Measurements from ENCODE around the gene CDA.

Gene CDA

DNA sequence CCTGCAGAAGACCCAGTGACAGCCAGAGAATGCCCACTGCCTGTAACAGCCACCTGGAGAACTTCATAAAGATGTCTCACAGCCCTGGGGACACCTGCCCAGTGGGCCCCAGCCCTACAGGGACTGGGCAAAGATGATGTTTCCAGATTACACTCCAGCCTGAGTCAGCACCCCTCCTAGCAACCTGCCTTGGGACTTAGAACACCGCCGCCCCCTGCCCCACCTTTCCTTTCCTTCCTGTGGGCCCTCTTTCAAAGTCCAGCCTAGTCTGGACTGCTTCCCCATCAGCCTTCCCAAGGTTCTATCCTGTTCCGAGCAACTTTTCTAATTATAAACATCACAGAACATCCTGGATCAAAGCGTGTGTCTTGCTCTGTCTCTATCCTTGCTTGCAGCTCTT is 29.7 kb downstream of the CDA start:
- Histone ChIP-seq H3K9me3 (ENCODE audit: control insufficient read depth, insufficient read depth, low read length) (no peaks in the 10 kb centered on the region), H3K4me1 (ENCODE audit: insufficient read depth, low read length) (peaks cover 25% of the 10 kb centered on the region), H3K36me3 (ENCODE audit: insufficient read depth, low read length) (no peaks in the 10 kb centered on the region), H3K9ac (ENCODE audit: low read depth, low read length) (no peak overlapping the region)

DNA sequence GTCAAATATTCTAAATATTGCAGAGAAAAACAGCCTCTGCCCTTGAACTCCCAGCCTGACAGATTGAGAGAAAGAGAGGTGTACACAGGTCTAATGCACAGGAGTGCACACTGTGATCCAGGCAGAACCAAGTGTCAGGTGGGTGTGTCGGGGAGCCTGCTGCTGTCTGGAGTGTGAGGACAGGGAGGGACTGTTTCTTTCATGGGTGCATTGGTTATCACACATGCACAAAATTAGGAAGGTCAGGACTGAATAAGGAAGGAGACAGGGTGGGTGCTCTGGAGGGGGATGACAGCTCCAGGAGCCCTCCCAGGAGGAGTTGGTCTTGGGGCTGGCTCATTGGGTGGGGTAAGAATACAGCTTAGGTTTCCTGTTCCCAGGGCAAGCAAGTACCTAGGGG is 31.1 kb downstream of the CDA start:
- Histone ChIP-seq H3K9me3 (ENCODE audit: control insufficient read depth, insufficient read depth, low read length) (no peaks in the 10 kb centered on the region), H3K36me3 (ENCODE audit: insufficient read depth, low read length) (no peaks in the 10 kb centered on the region), H3K9ac (ENCODE audit: low read depth, low read length) (no peak overlapping the region), H3K4me1 (ENCODE audit: insufficient read depth, low read length) (peaks cover 17% of the 10 kb centered on the region; the same call in 1 of the 2 replicates)

DNA sequence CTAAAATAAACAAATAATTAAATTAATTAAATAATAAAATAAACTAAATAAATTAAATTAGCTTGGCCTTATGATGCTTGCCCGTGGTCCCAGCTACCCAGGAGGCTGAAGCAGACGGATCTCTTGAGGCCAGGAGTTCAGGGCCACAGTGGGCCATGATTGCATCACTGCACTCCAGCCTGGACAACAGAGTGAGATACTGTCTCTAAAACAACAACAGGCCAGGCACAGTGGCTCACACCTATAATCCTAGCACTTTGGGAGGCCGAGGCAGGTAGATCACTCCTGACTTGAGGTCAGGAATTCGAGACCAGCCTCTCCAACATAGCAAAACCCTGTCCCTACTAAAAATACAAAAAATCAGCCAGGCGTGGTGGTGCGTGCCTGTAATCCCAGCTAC is 32.1 kb downstream of the CDA start:
- Histone ChIP-seq H3K9ac (ENCODE audit: low read depth, low read length) (no peak overlapping the region), H3K4me1 (ENCODE audit: insufficient read depth, low read length) (peaks cover 12% of the 10 kb centered on the region; the same call in 1 of the 2 replicates), H3K9me3 (ENCODE audit: control insufficient read depth, insufficient read depth, low read length) (no peaks in the 10 kb centered on the region), H3K36me3 (ENCODE audit: insufficient read depth, low read length) (no peaks in the 10 kb centered on the region)

DNA sequence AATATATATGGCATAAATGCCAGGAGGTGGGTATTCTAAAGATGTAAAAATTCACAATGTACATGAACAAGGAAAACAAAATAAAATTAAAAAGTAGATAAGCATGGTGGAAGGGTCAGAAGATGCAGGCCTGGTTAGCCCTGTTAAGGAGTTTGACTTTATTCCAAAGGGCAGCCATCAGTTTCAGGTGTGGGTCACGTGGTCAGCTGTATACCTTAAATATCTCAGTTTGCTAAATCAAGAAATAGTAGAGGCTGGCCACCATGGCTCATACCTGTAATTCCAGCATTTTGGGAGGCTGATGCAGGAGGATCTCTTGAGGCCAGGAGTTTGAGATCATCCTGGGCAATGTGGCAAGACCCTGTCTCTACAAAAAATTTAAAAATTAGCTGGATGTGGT is 35.8 kb downstream of the CDA start:
- H3K4me1 ChIP-seq (ENCODE audit: insufficient read depth, low read length) = 0 out of 2 replicates have a peak, but pooled peaks cover 4% of the 10 kb centered on the region
- H3K9me3 ChIP-seq (ENCODE audit: control insufficient read depth, insufficient read depth, low read length) = peaks cover 13% of the 10 kb centered on the region
- no peak overlapping the region for H3K9ac ChIP-seq (ENCODE audit: low read depth, low read length)
- H3K36me3 ChIP-seq (ENCODE audit: insufficient read depth, low read length) = no peaks in the 10 kb centered on the region

DNA sequence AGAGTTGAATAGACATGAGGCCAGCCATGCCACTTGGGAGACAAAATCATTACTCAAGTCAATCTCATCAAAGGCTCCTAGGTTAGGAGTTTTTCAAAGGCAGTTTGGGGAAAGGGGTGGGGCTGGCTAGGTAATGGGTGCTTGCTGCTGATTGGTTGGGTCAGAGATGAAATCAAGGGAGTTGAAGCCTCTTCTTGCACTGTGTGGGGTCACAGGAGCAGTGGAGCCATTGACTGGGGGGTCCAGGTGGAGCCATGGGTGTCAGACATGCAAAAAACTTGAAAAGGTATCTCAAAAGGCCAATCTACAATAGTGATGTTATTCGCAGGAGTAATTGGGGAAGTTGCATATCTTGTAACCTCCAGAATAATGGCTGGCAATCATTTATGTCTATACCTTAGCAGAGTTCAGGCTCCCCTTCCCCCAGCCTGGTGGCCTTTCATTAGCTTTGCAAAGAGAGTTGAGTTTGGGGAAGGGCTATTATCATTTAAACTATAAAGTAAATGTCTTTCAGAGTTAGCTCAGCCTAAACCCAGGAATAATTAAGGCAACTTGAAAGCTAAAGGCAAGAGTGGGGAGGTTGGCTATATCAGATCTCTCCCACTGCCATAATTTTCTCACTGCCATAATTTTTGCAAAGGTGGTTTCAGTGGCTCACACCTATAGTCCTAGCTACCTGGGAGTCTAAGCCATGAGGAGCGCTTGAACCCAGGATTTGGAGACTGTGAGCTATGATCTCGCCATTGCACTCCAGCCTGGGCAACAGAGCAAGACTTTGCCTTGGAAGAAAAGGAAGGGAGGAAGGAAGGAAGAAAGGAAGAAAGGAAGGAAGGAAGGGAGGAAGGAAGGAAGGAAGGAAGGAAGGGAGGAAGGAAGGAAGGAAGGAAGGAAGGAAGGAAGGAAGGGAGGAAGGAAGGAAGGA is 36.5 kb downstream of the CDA start:
- H3K4me1 ChIP-seq (ENCODE audit: insufficient read depth, low read length) = 0 out of 2 replicates have a peak, but pooled peaks cover 4% of the 10 kb centered on the region
- H3K9ac ChIP-seq (ENCODE audit: low read depth, low read length) = no peak overlapping the region
- H3K9me3 ChIP-seq (ENCODE audit: control insufficient read depth, insufficient read depth, low read length) = peaks cover 13% of the 10 kb centered on the region
- H3K36me3 ChIP-seq (ENCODE audit: insufficient read depth, low read length) = no peaks in the 10 kb centered on the region

DNA sequence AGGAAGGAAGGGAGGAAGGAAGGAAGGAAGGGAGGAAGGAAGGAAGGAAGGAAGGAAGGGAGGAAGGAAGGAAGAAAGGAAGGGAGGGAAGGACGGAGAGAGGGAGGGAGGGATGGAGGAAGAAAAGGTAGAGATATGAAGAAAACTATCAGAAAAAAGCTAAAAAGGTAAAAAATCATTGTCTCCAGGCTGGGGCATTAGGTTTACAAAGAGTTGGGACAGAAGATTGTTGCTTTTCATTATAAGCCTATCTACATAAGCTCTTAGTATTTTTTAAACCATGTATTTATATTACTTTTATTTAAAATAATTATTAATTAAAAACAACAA is 37.2 kb downstream of the CDA start:
- H3K36me3 ChIP-seq (ENCODE audit: insufficient read depth, low read length) = no peaks in the 10 kb centered on the region

DNA sequence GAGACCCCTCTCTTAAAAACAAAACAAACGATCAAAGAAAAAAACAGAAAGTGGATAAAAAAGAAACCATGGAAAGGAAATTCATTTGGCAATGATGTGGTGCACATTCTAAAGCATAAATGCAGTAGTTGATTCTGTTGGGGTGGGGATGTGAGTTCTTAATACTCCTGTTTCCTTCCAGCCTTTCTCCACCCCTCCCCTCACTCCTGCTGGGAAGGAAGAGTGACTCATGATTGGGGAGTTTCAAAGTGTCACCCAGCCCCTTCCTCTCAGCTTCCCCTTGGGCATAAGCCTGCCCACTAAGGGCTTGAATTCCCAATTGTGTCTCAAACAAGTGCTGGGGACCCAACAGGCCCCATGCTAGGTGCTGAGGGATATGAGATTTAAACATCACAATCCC is 37.6 kb downstream of the CDA start:
- H3K9me3 ChIP-seq (ENCODE audit: control insufficient read depth, insufficient read depth, low read length) = peaks cover 13% of the 10 kb centered on the region
- H3K36me3 ChIP-seq (ENCODE audit: insufficient read depth, low read length) = no peaks in the 10 kb centered on the region
- H3K4me1 ChIP-seq (ENCODE audit: insufficient read depth, low read length) = 0 out of 2 replicates have a peak, but pooled peaks cover 4% of the 10 kb centered on the region
- no peak overlapping the region for H3K9ac ChIP-seq (ENCODE audit: low read depth, low read length)

More for the DNA sequence above, 37.2 kb downstream of the CDA start:
- H3K9me3 ChIP-seq (ENCODE audit: control insufficient read depth, insufficient read depth, low read length) = peaks cover 13% of the 10 kb centered on the region
- H3K4me1 ChIP-seq (ENCODE audit: insufficient read depth, low read length) = 0 out of 2 replicates have a peak, but pooled peaks cover 4% of the 10 kb centered on the region
- H3K9ac ChIP-seq (ENCODE audit: low read depth, low read length) = no peak overlapping the region

DNA sequence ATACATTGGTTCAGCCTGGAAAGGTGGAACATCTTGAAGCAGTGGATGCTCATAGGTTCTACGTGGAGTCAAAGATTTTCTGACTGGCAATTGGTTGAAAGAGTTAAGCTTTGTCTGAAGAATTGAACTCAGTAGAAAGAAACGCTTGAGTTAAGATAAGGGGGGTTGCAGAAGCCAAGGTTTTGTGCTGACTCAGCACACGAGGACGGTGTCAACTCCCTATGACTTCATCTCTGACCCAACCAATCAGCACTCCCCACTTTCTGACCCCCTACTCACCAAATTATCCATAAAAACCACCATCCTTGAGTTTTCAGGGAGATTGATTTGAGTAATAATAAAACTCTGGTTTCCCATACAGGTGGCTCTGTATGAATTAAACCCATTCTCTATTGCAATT is 41.8 kb downstream of the CDA start:
- Histone ChIP-seq H3K9ac (ENCODE audit: low read depth, low read length) (no peak overlapping the region), H3K9me3 (ENCODE audit: control insufficient read depth, insufficient read depth, low read length) (peaks cover 13% of the 10 kb centered on the region), H3K36me3 (ENCODE audit: insufficient read depth, low read length) (no peaks in the 10 kb centered on the region), H3K4me1 (ENCODE audit: insufficient read depth, low read length) (no peaks in the 10 kb centered on the region)

DNA sequence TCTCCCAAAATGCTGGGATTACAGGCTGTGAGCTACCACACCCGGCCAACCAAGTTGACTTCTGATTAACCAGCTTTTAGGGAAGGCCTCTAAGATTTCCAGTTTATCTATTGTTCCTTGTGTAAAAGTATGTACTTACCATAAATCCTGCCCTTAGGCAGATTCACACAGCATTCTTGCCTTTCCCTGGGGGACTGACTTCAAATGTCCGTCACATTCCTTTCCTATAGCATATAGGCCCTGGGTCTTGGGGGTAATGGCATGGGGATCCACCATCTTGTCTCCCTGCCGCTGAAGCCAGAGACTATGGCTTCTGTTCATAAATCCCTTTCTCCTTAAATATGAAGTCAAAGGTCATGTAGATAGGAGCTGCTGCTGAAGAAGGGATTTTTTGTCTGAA is 43.5 kb downstream of the CDA start:
- Histone ChIP-seq H3K9me3 (ENCODE audit: control insufficient read depth, insufficient read depth, low read length) (peaks cover 6% of the 10 kb centered on the region), H3K4me1 (ENCODE audit: insufficient read depth, low read length) (no peaks in the 10 kb centered on the region), H3K36me3 (ENCODE audit: insufficient read depth, low read length) (no peaks in the 10 kb centered on the region), H3K9ac (ENCODE audit: low read depth, low read length) (no peak overlapping the region)

DNA sequence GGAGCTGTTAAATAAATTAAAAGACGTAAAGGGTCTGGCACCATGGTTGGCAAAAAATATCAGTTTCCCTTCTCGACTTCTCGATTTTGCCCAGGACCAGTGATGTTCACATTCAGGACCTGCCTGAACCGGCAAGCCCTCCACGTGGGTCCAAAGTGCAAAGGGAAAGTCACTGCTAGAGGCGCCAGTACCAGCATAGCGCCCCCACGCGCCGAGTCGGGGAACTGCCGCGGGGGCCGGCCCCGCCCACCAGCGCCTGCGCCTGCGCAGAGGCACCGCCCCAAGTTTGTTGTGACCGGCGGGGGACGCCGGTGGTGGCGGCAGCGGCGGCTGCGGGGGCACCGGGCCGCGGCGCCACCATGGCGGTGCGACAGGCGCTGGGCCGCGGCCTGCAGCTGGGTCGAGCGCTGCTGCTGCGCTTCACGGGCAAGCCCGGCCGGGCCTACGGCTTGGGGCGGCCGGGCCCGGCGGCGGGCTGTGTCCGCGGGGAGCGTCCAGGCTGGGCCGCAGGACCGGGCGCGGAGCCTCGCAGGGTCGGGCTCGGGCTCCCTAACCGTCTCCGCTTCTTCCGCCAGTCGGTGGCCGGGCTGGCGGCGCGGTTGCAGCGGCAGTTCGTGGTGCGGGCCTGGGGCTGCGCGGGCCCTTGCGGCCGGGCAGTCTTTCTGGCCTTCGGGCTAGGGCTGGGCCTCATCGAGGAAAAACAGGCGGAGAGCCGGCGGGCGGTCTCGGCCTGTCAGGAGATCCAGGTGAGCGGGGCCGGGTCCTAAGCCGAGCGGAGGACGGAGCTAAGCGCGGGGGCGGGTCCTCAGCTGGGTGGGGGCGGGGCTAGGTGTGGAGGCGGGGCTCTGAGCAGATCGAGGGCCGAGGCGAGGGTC is 44.5 kb downstream of the CDA start, which contains the start of gene PINK1:
Gene PINK1 (plus strand): TSS at position 269 of the 875 bp plus-strand sequence. CDS start 91 bp downstream, at position 360.
- Histone ChIP-seq H3K36me3 (ENCODE audit: insufficient read depth, low read length) (0 out of 2 replicates have a peak, but pooled peaks cover 2% of the 10 kb centered on the region), H3K9ac (ENCODE audit: low read depth, low read length) (peak within 1 kb of the TSS; percentile 91), H3K9me3 (ENCODE audit: control insufficient read depth, insufficient read depth, low read length) (no peaks in the 10 kb centered on the region), H3K4me1 (ENCODE audit: insufficient read depth, low read length) (no peaks in the 10 kb centered on the region)

DNA sequence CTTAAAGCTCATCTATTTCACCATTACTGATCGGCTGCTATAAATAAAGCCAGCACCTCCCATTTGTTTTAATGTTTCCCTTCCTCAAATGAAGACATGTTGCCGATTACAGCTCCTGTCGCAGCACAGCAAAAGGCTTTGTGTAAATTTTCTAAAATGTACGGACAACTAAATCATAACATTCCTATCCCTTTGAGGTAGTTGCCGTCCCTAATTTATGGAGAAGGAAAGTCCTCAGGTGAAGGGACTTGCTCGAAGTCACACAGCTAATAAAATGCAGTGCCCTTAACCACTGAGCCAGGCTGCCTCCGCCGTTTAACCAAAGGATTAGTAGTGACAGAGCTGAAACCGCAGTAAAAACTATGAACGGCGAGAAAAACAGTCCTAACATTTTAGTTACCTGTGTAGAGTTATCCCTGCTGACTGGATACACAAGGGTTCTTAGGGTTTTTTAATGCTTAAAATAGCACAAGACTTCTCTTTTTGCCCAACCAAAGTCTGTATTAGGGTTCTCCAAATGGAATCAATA is 45.2 kb downstream of the CDA start:
- no peaks in the 10 kb centered on the region for H3K4me1 ChIP-seq (ENCODE audit: insufficient read depth, low read length)
- 0 out of 2 replicates have a peak, but pooled peaks cover 5% of the 10 kb centered on the region for H3K36me3 ChIP-seq (ENCODE audit: insufficient read depth, low read length)
- H3K9ac ChIP-seq (ENCODE audit: low read depth, low read length) = peak overlapping the region; percentile 91
- H3K9me3 ChIP-seq (ENCODE audit: control insufficient read depth, insufficient read depth, low read length) = no peaks in the 10 kb centered on the region

DNA sequence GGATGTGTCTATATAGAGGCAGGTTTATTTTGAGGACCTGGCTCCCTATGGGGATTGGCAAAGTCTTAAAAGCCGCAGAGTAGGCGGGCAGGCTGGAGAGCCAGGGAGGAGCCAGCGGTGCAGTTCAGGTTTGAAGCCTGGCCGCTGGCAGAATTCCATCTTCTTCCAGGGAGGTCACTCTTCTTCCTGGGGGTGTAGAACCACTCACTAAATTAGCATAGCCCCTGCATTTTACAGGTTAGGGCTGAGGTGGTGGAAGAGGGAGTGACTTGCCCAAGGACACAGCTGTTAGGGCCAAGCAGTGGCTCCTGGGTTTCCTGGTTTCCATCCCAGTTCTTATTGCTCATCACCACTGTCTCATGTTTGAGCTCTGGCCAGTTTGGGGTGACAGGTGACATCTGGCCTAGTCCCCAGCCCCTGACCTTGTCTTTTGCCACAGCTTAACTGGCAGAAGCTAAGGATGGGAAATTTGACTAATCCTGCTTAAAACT is 45.7 kb downstream of the CDA start:
- H3K36me3 ChIP-seq (ENCODE audit: insufficient read depth, low read length) = 0 out of 2 replicates have a peak, but pooled peaks cover 7% of the 10 kb centered on the region
- H3K9me3 ChIP-seq (ENCODE audit: control insufficient read depth, insufficient read depth, low read length) = no peaks in the 10 kb centered on the region
- H3K4me1 ChIP-seq (ENCODE audit: insufficient read depth, low read length) = no peaks in the 10 kb centered on the region
- peak overlapping the region; percentile 91 for H3K9ac ChIP-seq (ENCODE audit: low read depth, low read length)

DNA sequence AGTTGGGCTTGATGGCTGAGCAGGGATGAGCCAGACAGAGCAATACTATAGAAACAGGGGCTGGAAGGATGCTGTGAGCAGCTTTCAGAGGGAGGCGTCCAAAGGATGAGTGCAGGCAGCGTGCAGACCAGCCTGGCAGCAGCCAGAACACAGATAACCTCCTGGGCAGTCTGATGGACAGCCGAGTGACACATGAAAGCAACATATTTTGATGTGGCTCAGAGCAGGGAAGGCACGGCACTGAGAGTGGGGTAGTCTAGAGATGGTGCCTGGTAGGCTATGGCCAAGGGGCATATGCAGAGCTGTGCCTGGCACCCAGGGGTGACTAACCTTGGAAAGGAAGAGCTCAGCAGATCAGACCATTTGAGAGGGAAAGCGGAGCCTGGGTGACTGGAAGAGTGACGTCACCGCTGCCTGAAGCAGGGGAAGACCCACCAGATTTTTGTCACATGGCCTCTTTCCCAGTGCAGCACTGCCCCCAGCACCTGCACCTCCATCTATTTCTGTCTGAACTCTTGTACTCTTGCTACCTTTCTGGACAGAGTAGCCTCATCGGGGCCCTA is 48.0 kb downstream of the CDA start:
- 0 out of 2 replicates have a peak, but pooled peaks cover 7% of the 10 kb centered on the region for H3K36me3 ChIP-seq (ENCODE audit: insufficient read depth, low read length)
- H3K9me3 ChIP-seq (ENCODE audit: control insufficient read depth, insufficient read depth, low read length) = no peaks in the 10 kb centered on the region
- H3K9ac ChIP-seq (ENCODE audit: low read depth, low read length) = no peak overlapping the region
- 0 out of 2 replicates have a peak, but pooled peaks cover 2% of the 10 kb centered on the region for H3K4me1 ChIP-seq (ENCODE audit: insufficient read depth, low read length)

DNA sequence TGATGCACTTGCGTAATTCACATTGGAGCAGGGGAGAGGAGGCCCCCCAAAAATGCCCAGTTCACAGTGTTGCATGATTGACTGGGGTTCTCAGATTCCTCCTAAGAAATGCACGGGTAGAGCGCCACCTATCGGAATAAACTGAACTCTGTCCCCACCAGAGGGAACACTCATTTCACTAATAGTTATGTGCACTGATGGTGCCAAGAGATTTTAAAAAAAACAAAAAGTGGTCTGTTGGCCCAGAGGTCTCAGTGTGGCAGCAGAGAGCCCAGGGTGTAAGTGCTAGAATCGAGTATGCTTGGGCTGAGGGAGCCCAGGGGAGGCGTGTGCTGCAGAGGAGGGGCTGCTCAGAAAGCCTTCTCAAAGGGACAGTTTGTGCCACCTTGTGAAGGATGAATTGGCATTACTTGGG is 51.3 kb downstream of the CDA start:
- Histone ChIP-seq H3K36me3 (ENCODE audit: insufficient read depth, low read length) (0 out of 2 replicates have a peak, but pooled peaks cover 7% of the 10 kb centered on the region), H3K9ac (ENCODE audit: low read depth, low read length) (no peak overlapping the region), H3K4me1 (ENCODE audit: insufficient read depth, low read length) (peaks cover 7% of the 10 kb centered on the region; the same call in 1 of the 2 replicates), H3K9me3 (ENCODE audit: control insufficient read depth, insufficient read depth, low read length) (no peaks in the 10 kb centered on the region)
